GM12891 (cell line): ENCODE results near the gene ACSL5.
"Not testable (repeated sequence)": the region's sequence is repeated elsewhere in the genome, so short reads cannot be mapped to it uniquely, and the experiment has no call there.

Source experiments
- PAX5 ChIP-seq: IDR thresholded peaks from 2 replicates; pipeline ENCODE4 v1.6.1; 2011; ENCODE audit warnings: low read length, moderate library complexity, mild to moderate bottlenecking; ENCODE audit not compliant: insufficient read depth, severe bottlenecking
- POLR2A ChIP-seq: IDR thresholded peaks from 2 replicates; pipeline ENCODE4 v1.6.1; 2011; ENCODE audit warnings: low read depth, low read length, control low read depth
- POLR2AphosphoS5 ChIP-seq: IDR thresholded peaks from 2 replicates; pipeline ENCODE4 v1.6.1; 2011; ENCODE audit warnings: low read depth, low read length, control low read depth
- POU2F2 ChIP-seq: IDR thresholded peaks from 2 replicates; pipeline ENCODE4 v1.6.1; 2011; ENCODE audit warnings: low read depth, mild to moderate bottlenecking, control low read depth, low read length, moderate library complexity
- SPI1 ChIP-seq: IDR thresholded peaks from 2 replicates; pipeline ENCODE4 v1.6.1; 2011; ENCODE audit warnings: low read depth, low read length, control low read depth
- TAF1 ChIP-seq: IDR thresholded peaks from 2 replicates; pipeline ENCODE4 v1.6.1; 2011; ENCODE audit warnings: low read depth, low read length, control low read depth

- not testable (repeated sequence) for TF ChIP-seq POLR2AphosphoS5, POLR2A, TAF1, PAX5, SPI1, POU2F2
These were observed 3.2 kb downstream of the ACSL5 start for GRCh38 chr10:112377116-112377515.
